Stimulated activated CD8-positive, alpha-beta memory T cell treated with anti-CD3 and anti-CD28 coated beads, Interleukin-4, amount 100 ng/mL, for 48 hours (primary cell): ENCODE results near the gene GP1BA.
A peak's percentile ranks its signal among the peaks of the same experiment; 100 is the strongest.

ENCODE experiments used
- DNase-seq: peaks from one replicate; pipeline ENCODE4 v3.0.0-alpha.2; 2020

Gene GP1BA

DNA sequence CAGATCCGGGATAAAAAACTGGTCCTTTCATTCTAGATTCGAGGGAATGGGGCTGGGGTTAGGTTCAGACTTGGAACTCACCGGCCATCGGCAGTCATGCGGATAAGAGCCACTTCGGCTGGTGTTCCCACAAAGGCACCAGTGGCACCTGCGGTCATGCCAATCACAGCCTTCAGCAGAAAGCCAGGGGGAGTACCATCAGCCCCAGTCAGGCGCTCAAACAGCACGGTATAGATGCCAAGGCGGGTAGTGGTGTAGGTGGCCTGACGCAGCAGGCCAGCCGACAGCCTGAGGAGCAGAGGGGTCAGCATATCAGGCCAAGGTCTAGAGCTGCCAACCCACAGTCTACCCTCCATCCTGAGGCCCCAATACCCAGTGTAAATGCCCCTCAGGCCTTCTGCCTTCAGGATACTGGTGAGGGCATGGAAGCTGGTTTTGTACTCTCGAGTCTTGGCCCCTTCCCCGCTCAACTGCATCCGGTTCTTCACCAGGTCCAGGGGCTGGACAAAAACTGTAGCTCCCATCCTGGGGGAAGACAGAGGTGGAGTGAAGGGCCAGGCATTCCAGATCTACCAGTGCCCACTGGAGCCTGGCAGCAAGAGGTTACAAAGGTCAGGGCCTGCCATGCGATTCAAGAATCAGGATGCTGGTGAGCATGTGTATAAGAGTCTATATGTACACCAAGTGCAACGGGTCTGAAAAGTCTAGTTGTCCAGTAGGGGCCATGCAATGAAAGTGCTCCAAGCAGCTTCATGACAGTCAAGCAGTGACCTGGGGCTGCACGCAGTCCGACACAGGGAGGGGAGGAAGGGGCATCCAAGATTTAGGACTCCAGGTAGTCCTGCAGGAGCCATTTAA is 6.8 kb downstream of the GP1BA start:
- no peak for DNase-seq

DNA sequence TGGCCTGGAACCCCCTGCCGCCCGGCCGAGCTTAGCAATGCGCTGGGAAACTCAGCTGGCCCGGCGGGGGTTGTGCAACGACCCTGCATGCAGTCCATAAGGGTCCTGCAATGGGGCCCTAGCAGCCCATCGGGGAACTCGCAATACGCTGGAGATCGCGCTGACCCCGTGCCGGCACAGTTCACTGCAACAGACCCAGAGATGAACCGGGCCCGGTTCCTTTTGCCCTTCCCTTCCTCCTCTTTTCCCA is 7.4 kb downstream of the GP1BA start:
- no peak for DNase-seq

DNA sequence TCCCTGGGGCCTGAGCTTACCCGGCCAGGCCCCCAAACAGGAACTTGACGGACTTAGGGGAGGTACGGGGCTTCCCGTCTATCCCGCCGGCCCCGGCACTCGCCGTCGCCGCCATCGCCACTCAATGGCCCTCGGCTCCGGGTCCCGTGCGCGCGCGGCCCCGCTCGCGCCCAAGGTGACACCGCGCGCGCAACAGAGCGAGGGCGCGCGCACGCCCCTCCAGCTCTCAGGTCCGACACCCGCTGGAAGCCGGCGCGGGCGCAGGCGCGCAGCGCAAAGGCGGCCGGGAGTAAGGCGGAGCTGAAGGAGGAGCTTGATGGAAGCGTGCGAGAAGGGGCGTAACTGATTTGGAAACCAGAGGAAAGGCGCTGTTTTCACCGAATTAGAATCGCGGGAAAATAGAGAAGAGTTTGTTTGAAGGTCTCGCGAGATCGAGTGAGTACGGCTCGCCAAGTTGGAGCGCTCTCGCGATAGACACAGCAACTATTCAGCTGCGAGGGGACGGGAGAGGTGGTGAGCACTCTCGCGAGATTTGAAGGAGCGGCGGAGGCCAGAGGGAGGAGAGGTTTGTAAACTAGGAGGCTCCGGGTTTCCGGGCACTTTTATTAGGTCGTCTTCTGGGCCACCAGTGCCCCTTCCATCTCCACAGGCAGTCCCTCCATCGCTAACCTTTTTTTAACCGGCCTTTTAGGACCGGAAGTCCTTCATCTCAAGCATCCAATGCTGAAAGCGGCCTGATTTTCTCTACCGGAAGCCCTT is 7.9 kb downstream of the GP1BA start, which contains the start of the genes RNF167 and SLC25A11:
TSS of gene RNF167 (plus strand) at position 473 of the 759 bp plus-strand sequence. CDS start 642 bp downstream, outside the sequence.
TSS of gene SLC25A11 (minus strand) at position 251 of the 759 bp plus-strand sequence. CDS start at position 115, 136 bp downstream.
- peak; percentile 95 for DNase-seq

DNA sequence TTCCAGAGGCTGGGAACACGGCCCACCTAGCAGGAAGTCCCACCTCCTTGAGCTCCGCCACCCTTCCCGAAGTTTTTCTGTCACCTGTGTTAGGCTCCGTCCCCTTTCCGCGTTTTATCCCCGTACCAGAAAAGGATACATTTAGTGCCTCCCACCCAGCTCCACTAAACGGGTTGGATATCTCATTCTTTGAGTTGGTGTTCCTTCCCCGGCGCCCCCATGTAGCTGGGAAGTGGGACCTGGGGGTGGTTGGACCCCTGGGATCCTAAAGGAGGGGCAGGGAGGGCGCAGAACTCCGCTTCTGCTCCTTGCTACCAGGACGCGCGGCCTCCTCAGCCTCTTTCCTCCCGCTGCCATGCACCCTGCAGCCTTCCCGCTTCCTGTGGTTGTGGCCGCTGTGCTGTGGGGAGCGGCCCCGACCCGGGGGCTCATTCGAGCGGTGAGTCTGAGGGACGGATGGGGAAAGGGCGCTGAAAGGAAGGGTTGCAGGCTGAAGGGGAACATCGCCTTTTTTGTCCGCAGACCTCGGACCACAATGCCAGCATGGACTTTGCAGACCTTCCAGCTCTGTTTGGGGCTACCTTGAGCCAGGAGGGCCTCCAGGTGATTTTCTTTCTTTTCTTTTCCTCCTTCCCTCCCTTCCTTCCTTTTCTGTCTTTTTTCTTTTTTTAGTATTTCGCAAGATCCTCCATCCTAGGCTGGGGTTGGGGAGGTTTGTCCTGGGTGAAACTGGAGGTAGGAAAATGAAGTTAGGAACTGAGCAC is 8.7 kb downstream of the GP1BA start:
- DNase-seq: peak; percentile 65

DNA sequence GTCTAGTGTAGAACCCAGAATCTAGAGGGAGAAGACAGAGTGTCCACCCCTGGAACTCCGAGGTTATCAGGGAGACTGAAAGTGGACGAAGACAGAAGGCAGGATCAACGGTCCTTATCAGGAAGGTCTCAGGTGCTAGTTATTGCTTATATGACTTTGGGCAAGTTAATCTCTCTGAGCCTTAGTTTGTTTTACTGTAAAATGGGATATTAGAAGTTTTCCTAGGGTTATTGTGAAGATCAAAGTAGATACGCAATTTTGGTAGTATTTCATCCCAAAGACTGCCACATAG is 9.2 kb downstream of the GP1BA start:
- DNase-seq: no peak

DNA sequence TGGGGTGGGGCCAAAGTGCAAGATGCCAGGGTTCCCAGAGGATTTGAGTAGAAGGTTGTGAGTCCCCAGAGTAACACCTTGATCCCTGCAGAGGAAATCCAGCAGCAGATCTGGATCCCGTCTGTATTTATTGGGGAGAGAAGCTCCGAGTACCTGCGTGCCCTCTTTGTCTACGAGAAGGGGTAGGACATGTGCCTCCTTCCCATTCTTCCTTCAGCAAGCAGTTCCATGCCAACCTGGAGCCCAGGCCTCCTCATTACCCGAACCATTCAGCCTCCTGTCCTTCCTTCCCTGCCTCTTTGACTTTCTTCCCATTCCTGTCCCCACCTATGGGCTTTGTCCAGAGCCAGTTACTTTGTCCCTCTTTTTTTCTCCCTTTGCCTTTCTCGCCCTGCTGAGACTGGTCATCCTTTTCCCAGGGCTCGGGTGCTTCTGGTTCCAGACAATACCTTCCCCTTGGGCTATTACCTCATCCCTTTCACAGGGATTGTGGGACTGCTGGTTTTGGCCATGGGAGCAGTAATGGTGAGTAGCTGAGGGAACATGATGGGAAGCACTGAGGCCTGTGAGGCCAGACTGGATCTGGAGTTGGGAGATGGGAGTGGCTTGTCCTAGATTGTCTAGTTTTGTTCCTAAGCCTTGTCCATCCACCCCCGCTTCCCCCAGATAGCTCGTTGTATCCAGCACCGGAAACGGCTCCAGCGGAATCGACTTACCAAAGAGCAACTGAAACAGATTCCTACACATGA is 10.9 kb downstream of the GP1BA start:
- DNase-seq: no peak

DNA sequence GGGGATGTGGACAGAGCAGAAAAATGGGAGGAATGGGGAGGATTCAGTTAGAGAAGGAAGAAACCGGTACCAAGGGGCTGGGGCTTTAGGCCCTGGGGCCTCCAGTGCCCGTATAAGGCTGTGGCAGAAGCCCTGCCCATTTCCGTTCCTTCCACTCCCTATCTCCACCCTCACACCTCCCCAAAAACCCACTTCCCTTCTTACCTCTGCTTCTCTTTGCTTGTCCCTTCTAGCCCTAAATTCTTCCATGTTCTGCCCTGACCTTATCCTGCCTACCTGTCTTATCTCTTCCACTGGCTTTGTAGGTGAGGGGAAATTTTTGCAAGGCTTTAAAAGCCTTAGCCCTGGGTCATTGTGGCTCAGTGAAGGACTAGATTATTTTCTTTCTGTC is 12.1 kb downstream of the GP1BA start:
- DNase-seq: peak; percentile 70

DNA sequence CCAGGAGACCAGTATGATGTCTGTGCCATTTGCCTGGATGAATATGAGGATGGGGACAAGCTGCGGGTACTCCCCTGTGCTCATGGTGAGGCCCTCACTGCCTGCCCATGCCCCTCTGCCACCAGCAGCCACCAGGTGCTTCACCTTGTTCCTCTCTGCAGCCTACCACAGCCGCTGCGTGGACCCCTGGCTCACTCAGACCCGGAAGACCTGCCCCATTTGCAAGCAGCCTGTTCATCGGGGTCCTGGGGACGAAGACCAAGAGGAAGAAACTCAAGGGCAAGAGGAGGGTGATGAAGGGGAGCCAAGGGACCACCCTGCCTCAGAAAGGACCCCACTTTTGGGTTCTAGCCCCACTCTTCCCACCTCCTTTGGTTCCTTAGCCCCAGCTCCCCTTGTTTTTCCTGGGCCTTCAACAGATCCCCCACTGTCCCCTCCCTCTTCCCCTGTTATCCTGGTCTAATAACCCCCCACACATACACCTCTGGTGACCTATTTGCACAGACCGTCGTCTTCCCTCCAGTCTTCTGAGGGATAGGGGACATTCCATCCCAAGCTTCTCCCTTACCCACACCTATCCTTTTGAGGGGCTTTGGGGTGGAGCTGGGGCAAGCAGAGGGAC is 12.6 kb downstream of the GP1BA start:
- DNase-seq: peak; percentile 65

DNA sequence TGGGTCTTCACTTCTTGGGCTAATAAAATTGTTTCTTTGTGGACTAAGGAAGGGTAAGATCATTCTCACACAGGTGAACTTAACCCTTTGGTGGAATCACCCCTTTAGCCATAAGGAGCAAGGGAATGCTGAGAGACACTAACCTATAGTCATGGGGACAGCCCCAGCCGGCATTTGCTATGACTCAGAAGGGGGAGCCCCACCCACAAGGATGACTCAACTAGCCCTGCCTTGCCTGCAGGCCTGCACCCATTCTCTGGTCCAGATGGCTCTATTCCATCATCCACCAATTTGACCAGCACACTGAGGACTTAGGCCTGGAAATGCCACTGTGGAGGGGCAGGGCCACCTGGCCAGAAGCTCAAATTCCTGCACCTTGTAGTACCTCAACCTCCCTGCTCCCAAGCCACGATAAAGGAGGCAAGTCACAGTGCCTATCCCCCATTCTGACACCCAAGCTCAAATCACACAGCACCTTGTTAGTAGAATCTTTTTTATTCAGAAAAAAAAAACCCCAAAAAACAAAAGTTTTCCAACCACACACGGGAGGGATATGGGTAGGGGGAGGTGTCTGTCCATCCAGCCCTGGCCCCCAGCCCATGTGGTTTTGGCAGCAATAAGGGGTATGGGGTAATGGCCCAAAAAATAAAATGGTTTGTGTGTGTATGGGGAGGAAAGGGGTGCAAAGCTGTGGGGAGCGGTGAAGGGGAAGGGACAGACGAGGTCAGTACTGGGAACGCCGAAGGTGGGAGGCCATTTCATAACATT is 13.3 kb downstream of the GP1BA start:
- DNase-seq: peak; percentile 92

DNA sequence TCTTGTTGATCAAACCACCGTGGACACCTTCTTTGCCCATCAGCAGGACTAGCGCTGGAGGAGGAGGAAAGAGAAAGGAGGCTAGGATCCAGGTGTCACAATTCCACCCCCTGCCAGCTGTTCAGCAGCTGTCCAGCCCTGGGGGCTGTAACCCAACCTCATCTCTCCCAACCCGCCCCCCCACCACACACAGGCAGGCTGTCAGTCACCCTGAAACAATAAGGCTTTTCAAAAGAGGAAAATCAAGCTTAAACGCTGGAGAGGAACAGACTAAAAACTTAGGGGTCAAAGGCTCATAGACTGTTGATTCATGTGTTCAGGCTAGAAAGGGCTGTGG is 13.8 kb downstream of the GP1BA start:
- no peak for DNase-seq

DNA sequence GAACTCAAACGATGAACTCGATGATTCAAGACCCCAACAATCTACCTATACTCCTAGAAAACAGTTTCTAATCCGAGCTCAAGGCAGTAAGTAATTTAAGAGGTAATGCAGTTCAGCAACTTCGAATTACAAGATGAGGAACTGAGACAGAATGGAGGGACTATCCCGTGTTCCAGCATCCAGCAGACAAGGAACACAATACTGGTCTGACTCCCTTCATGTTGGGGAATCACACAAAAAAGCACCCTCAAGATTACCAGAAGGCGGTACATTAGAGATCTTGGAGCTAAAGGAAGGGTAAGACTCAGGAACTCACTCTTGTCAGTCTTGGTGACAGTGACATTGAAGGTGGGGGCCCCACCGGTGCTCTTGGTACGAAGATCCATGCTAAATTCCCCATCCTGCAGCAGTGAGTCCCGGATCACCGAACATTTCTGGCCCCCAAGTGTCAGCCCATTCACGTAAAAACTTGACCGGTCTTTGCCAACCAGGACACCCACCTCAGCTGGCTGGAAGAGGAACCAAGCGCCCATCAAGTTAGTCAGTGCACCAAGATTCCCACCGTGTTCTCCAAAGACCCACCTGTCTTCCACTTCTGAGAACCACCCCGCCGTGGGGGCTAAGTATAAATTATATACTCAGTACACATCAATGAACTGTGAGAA is 14.4 kb downstream of the GP1BA start:
- DNase-seq: no peak

DNA sequence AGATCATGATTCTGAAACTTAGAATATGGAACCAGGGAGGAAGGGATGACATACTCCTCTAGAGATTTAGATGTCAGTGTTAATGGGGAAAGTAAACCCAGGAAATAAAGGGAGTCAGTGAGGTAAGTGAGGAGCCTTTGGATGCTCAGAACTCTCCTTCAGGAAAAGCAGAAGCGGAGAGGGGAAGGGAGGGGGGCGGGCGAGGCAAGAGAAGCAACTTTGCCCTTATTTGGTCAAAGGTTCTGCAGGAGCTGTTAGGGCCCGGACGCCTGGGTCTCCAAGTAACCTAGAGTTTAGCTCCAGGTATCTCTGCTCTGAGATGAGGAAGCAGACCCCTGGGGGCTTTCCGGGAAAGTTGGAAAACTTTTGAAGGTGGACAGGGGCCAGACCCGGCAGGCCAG is 14.9 kb downstream of the GP1BA start:
- no peak for DNase-seq

DNA sequence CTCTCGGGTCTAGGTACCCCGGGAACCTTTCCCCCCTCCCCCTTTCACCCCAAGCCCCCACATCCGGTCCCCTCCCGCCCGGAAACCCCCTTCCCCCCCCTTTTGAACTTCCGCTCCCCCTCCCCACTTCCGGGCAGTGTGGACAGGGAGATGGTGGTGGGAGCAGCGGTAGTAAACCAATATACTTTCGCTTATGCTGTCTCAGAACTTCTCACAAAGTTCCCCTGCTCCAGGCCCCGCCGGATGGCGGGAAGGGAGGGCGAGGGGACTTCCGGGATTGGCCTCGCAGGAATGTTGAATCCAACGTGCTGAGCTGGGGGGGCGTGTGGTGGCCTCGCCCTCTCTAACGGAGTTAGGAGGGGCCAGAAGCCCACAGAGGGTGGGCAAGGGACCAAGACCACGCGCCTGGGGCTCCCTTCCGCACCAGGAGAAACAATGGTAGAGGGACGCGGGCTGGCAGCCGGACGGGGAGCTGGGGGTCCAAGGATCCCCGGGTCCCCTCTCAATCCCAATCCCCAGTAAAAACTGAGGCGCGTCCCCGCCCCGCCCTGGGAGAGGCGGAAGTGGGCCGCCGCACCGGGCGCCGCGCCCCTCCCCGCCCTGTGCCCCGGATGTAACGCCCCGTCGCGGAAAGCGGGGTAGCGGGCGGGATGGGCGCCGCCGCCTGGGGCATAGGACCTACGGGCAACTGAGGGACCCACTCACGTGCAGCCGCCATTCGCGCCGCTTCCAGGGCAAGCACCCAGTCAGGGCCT is 15.5 kb downstream of the GP1BA start:
- DNase-seq: peak; percentile 80

DNA sequence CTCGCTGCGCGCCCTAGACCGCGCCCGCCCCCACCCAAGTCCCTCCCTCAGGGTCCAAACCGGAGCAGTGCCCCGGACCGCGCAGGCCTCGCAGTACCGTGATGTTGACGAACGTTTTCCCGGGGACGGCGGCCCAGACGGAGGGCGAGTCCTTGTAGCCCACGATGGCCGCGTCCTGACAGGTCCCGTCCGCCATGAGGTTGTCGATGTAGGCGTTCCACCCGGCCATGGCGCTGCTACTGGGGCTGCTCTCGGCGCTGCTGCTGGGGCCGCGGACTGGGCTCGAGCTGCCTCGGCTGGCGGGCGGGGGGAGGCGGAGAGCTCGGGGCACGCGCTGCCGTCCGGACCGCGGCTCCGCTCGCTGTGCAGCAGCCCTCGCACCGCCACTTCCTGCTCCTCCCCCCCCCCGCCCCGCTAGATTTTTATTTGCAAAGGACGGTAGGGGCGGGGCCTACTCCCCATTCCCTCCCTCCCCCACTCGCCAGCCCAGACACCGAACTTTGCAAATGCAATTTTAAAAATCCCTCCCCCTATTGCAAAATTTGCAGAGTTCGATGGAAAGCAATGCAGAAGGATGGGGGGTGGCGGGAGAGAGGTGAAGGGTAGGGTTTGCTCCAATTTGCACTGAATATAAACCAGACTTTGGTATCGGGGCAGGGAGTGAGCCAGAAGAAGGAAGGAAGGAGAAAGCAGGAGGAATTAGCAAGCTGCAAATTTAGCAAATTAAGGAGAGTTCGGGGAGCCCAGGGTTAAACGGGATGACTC is 16.3 kb downstream of the GP1BA start, which contains the start of gene PFN1:
TSS of gene PFN1 (minus strand) at position 365 of the 765 bp plus-strand sequence. CDS start at position 229, 136 bp downstream.
- DNase-seq: peak; percentile 94

DNA sequence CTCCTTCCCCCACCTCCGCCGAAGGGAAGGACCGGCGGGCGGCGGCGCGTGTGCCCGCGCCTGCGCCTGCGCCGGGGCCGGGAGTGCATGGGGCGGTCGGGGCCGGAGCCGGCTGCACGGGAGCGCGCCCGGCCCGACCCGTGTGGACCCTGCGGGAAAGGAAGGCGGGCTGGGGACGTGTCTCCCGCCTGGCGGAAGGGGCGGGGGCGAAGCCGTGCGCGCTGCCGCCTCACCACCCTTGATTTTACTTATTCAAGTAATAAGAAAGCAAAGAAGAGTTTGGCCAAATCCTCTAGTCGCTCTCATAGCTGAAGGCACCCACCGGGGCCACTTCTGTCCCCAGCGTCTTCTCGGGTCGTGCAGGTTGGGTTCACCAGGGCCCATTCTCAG is 16.8 kb downstream of the GP1BA start:
- DNase-seq: peak; percentile 84

DNA sequence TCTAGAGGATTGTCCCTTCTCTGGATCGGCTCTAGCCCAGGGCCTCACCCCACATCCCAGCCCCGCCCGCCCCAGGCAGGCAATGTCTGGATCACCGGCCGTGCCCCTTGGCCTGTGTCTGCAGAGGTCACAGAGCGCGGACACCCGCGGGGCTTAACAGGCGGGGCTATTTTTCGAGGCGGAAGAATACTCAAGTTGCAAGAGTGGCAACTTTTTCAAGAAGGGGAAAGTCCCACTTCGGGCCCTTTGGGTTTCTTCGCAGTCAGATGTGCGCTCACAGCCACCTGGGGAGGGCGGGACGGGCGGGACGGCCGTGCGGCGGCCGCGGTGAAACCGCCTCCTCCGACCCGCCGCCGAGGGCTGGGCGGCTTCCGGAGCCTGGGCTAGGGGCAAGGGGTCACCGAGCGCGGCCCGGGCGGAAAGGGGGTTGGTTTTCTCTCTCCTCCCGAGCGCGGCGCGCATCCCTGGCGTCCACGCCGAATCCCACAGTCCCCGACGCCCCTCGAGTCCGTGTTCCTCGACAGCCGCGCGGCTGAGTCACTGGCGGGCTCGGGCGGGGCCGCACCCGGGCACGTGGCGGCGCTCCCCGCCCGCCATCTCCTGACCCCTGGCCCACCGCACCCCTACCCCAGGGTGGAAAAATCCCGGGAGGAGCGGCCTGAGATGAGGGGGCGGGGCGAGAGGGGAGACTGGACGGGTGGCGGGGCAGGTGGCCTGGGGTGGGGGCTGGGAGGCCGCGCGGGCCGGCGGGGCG is 17.4 kb downstream of the GP1BA start:
- peak; percentile 80 for DNase-seq

DNA sequence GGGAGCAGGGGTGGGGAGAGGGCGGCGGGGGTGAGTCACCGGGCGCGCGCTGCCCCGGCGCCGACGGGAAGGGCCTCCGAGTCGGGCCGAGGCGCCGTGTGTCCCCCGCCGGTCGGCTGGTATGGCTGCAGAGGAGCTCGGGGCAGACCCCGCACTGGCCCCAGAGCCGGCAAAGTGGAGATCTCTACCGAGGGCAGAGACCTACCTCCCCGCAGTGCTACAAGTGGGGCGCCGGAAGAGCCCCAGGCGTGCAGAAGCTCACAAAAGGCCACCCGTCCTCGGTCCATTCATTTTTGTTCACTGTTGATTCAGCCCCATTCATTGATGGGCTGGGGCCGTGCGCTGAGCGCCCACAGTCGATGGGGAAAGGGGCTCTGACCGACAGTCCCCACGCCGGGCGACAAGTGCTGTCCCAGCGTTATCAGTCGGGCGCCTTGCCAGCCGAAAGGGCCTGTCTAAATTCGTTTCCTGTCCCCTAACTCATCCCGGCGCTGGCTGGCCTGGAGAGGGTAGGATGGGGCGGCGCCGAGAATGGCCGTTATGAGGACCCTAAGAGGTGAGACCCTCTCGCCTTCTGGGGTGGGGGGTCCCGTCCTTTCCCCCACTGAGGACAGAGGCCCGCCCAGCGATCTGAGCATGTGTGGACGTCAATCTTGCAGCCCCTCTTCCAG is 18.1 kb downstream of the GP1BA start:
- peak; percentile 63 for DNase-seq

DNA sequence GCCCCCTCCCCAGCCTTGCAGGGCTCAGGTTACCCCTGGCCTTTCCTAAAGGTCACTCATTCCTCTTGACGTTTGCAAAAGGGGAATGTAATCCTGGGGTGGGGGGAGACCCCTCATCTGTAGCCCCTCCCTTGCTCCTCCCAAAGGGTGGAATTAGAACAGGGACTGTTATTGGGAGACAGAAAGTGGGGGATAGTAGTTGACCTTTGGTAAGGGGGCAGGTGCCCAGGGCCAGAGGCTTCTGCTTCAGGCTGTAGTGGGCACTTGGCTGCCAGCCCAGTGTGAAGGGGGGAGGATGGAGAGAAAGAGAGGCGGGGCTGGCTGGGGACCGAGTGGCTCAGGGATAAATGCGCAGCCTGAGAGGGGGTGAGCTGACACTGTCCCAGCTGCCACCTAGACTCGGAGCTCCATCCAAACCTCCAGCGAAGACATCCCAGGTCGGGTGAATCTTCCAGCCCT is 18.7 kb downstream of the GP1BA start, which contains the start of gene ENO3:
TSS of gene ENO3 (plus strand) at position 374 of the 459 bp plus-strand sequence. CDS start 711 bp downstream, outside the sequence.
- no peak for DNase-seq
